Panc1 (cell line): ENCODE measurements around the gene CLTC.

Source experiments
- POLR2AphosphoS5 ChIP-seq: IDR thresholded peaks from 2 replicates; pipeline ENCODE4 v1.6.1; 2012; ENCODE audit warnings: mild to moderate bottlenecking, low read depth, low read length, moderate library complexity
- SIN3A ChIP-seq: IDR thresholded peaks from 2 replicates; pipeline ENCODE4 v1.6.1; 2012; ENCODE audit warnings: low read depth, mild to moderate bottlenecking, low read length, moderate library complexity, borderline replicate concordance; ENCODE audit not compliant: insufficient read depth
- TCF7L2 ChIP-seq: IDR thresholded peaks from 2 replicates; pipeline ENCODE4 v1.6.1; 2011; ENCODE audit warnings: mild to moderate bottlenecking, low read depth, low read length, inconsistent platforms
- TF ChIP-seq, protein P1 (sequence below): fragments of 450-650 bp; IDR thresholded peaks from 2 replicates; pipeline ENCODE4 v1.5.1; 2017; ENCODE audit warnings: mild to moderate bottlenecking
- TF ChIP-seq, protein P2 (sequence below), 2 experiments: IDR thresholded peaks; 2 replicates each; pipeline ENCODE4 v1.6.1; 2011 to 2012; ENCODE audit warnings: low read depth in 2 of 2, control low read depth in 1 of 2, low read length in 1 of 2, mild to moderate bottlenecking in 1 of 2, moderate library complexity in 1 of 2; ENCODE audit not compliant: insufficient read depth in 1 of 2

DNA sequence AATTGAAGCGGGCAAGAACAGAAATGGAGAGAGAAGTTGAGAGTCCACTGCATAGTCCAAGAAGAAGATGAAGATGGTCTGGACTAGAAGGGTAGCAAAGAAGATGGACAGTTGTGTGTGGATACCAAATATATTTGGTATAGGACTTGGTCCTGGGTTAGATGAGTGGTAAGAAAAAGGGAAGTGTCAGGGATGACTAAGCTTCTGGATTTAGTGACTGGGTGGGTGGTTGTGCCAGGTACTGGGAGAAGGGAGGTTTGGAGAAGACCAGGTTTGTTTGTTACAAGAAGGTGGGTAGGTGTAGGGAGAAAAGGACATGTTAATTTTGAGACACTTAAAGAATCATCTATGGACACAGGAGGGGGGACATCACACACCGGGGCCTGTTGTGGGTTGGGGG is 93.2 kb downstream of the CLTC start:
- TF ChIP-seq, protein P1, sequence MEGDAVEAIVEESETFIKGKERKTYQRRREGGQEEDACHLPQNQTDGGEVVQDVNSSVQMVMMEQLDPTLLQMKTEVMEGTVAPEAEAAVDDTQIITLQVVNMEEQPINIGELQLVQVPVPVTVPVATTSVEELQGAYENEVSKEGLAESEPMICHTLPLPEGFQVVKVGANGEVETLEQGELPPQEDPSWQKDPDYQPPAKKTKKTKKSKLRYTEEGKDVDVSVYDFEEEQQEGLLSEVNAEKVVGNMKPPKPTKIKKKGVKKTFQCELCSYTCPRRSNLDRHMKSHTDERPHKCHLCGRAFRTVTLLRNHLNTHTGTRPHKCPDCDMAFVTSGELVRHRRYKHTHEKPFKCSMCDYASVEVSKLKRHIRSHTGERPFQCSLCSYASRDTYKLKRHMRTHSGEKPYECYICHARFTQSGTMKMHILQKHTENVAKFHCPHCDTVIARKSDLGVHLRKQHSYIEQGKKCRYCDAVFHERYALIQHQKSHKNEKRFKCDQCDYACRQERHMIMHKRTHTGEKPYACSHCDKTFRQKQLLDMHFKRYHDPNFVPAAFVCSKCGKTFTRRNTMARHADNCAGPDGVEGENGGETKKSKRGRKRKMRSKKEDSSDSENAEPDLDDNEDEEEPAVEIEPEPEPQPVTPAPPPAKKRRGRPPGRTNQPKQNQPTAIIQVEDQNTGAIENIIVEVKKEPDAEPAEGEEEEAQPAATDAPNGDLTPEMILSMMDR, result no peak
- TF ChIP-seq, protein P2, sequence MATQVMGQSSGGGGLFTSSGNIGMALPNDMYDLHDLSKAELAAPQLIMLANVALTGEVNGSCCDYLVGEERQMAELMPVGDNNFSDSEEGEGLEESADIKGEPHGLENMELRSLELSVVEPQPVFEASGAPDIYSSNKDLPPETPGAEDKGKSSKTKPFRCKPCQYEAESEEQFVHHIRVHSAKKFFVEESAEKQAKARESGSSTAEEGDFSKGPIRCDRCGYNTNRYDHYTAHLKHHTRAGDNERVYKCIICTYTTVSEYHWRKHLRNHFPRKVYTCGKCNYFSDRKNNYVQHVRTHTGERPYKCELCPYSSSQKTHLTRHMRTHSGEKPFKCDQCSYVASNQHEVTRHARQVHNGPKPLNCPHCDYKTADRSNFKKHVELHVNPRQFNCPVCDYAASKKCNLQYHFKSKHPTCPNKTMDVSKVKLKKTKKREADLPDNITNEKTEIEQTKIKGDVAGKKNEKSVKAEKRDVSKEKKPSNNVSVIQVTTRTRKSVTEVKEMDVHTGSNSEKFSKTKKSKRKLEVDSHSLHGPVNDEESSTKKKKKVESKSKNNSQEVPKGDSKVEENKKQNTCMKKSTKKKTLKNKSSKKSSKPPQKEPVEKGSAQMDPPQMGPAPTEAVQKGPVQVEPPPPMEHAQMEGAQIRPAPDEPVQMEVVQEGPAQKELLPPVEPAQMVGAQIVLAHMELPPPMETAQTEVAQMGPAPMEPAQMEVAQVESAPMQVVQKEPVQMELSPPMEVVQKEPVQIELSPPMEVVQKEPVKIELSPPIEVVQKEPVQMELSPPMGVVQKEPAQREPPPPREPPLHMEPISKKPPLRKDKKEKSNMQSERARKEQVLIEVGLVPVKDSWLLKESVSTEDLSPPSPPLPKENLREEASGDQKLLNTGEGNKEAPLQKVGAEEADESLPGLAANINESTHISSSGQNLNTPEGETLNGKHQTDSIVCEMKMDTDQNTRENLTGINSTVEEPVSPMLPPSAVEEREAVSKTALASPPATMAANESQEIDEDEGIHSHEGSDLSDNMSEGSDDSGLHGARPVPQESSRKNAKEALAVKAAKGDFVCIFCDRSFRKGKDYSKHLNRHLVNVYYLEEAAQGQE (IDR thresholded peaks at IDR 0.05; ENCODE audit: insufficient read depth in 1 of 2, low read depth in 2 of 2, low read length in 1 of 2), result no peak
- TF ChIP-seq POLR2AphosphoS5 (no peak), SIN3A (no peak), TCF7L2 (no peak)
